SK-N-SH (cell line): ENCODE results near the gene SLC12A7. TPM values are rescaled to one million over a fixed set of nuclear protein-coding genes. Genes with fewer than 3 reads are reported as not detected.

Experiments
- CTCF ChIA-PET: fragments of 300-600, 350-600 bp; formaldehyde crosslinking; extraction: SDS; loops from one replicate; lab custom pipeline; 2021; lab: Yijun Ruan, JAX
- POLR2A ChIA-PET: fragments of 350-600 bp; sonication (Branson Sonifier 250); formaldehyde crosslinking; extraction: SDS; loops from one replicate; lab custom pipeline; 2020; ENCODE audit warnings: antibody characterized with exemption, inconsistent platforms; lab: Yijun Ruan, JAX
- DNase-seq: peaks from one replicate; pipeline ENCODE4 v3.0.0; 2012
- H2AFZ ChIP-seq: fragments of 200-600 bp; sonication (generic); 2 replicates; pipeline ENCODE4 v1.8.1; 2016; ENCODE audit warnings: antibody characterized with exemption, mild to moderate bottlenecking, low read depth
- H3F3A ChIP-seq: fragments of 200-600 bp; sonication (generic); replicated peaks from 2 replicates; pipeline ENCODE3; 2016; ENCODE audit warnings: antibody characterized with exemption, mild to moderate bottlenecking; ENCODE audit not compliant: insufficient read depth
- H3K27ac ChIP-seq, 2 experiments: fragments of 200-500 bp in 1 of 2; fragments of 200-600 bp in 1 of 2; sonication (Bioruptor generic) in 1 of 2; sonication (generic), shearing (Covaris generic) in 1 of 2; 2 replicates each; pipeline versions ENCODE4 v1.5.1 to v1.6.1; 2014 to 2016; ENCODE audit warnings: low read depth in 2 of 2, inconsistent platforms in 1 of 2, low read length in 1 of 2, mild to moderate bottlenecking in 1 of 2, mixed read lengths in 1 of 2
- H3K27me3 ChIP-seq: fragments of 200-600 bp; sonication (generic), shearing (Covaris generic); 2 replicates; pipeline ENCODE4 v1.6.1; 2016; ENCODE audit warnings: mixed run types; ENCODE audit not compliant: insufficient read depth
- H3K36me3 ChIP-seq, 2 experiments: fragments of 200-500 bp in 1 of 2; fragments of 200-600 bp in 1 of 2; sonication (Bioruptor generic) in 1 of 2; sonication (generic) in 1 of 2; replicated peaks in 1 of 2; 2 replicates each; pipeline versions ENCODE3 to v1.5.1; 2014 to 2016; ENCODE audit warnings: low read length in 1 of 2, mild to moderate bottlenecking in 1 of 2; ENCODE audit not compliant: insufficient read depth in 2 of 2, control insufficient read depth in 1 of 2
- H3K4me1 ChIP-seq, 2 experiments: fragments of 200-500 bp in 1 of 2; fragments of 200-600 bp in 1 of 2; sonication (Bioruptor generic) in 1 of 2; sonication (generic), shearing (Covaris generic) in 1 of 2; 2 replicates each; pipeline versions ENCODE4 v1.5.1 to v1.6.1; 2014 to 2016; ENCODE audit warnings: low read depth in 1 of 2, low read length in 1 of 2, mixed run types in 1 of 2; ENCODE audit not compliant: insufficient read depth in 2 of 2, control insufficient read depth in 1 of 2
- H3K4me2 ChIP-seq: fragments of 200-600 bp; sonication (generic), shearing (Covaris generic); 2 replicates; pipeline ENCODE4 v1.6.1; 2017; ENCODE audit warnings: mixed run types
- H3K4me3 ChIP-seq, 2 experiments: fragments of 200-500 bp in 1 of 2; fragments of 200-600 bp in 1 of 2; sonication (Bioruptor generic) in 1 of 2; sonication (generic), shearing (Covaris generic) in 1 of 2; 2 replicates each; pipeline versions ENCODE4 v1.5.1 to v1.8.1; 2014 to 2016; ENCODE audit warnings: low read depth in 2 of 2, inconsistent platforms in 1 of 2, low read length in 1 of 2, mild to moderate bottlenecking in 1 of 2, mixed read lengths in 1 of 2, moderate library complexity in 1 of 2
- H3K79me2 ChIP-seq: fragments of 200-600 bp; sonication (generic); 2 replicates; pipeline ENCODE4 v1.8.1; 2017; ENCODE audit warnings: mild to moderate bottlenecking; ENCODE audit not compliant: insufficient read depth
- H3K9ac ChIP-seq: fragments of 200-600 bp; sonication (generic); 2 replicates; pipeline ENCODE4 v1.6.1; 2017; ENCODE audit warnings: mixed run types
- H3K9me2 ChIP-seq: fragments of 200-600 bp; sonication (generic); 2 replicates; pipeline ENCODE4 v1.6.1; 2017; ENCODE audit warnings: mixed run types
- H3K9me3 ChIP-seq: fragments of 200-600 bp; sonication (generic); 2 replicates; pipeline ENCODE4 v1.6.1; 2017; ENCODE audit warnings: mixed run types, mild to moderate bottlenecking, moderate library complexity
- H4K20me1 ChIP-seq: fragments of 200-600 bp; sonication (generic); 2 replicates; pipeline ENCODE4 v1.6.1; 2017; ENCODE audit warnings: mild to moderate bottlenecking, mixed run types; ENCODE audit not compliant: insufficient read depth
- ELF1 ChIP-seq: IDR thresholded peaks from 2 replicates; pipeline ENCODE4 v1.4.0; 2012
- FOXM1 ChIP-seq: IDR thresholded peaks from 2 replicates; pipeline ENCODE4 v1.4.0; 2012; ENCODE audit warnings: low read depth, mild to moderate bottlenecking
- MXI1 ChIP-seq: IDR thresholded peaks from 2 replicates; pipeline ENCODE4 v1.6.1; 2012; ENCODE audit warnings: mild to moderate bottlenecking, low read depth, low read length, improper control_type of control experiment
- NRF1 ChIP-seq: IDR thresholded peaks from 2 replicates; pipeline ENCODE4 v1.6.1; 2012; ENCODE audit warnings: low read depth, mild to moderate bottlenecking, low read length
- RXRA ChIP-seq: IDR thresholded peaks from 2 replicates; pipeline ENCODE4 v1.4.0; 2012; ENCODE audit warnings: low read depth, mild to moderate bottlenecking, borderline replicate concordance
- SIN3A ChIP-seq: IDR thresholded peaks from 2 replicates; pipeline ENCODE4 v1.6.1; 2012; ENCODE audit warnings: low read depth, mild to moderate bottlenecking, low read length, moderate library complexity, borderline replicate concordance
- WGBS: methylation state at CpG from one replicate; pipeline ENCODE4 v1.1.6; 2017; ENCODE audit warnings: low lambda C conversion rate; 5-methylcytosine and 5-hydroxymethylcytosine counted together
- polyA plus RNA-seq, 3 experiments: library from polyadenylated mRNA; depleted of rRNA; stranded (reverse); fragments of >200 nt; gene quantifications; 2 replicates each; pipeline ENCODE4 v1.2.3, GENCODE V29; 2012
- TF ChIP-seq, protein P1 (sequence below): IDR thresholded peaks from 2 replicates; pipeline ENCODE4 v1.6.1; 2012; ENCODE audit warnings: mild to moderate bottlenecking, low read depth, low read length, moderate library complexity
- TF ChIP-seq, protein P2 (sequence below): IDR thresholded peaks from 2 replicates; pipeline ENCODE4; 2012
- TF ChIP-seq, protein P3 (sequence below): fragments of 200-600 bp; sonication (generic); IDR thresholded peaks from 2 replicates; pipeline ENCODE4 v1.6.1; 2017; ENCODE audit warnings: antibody characterized with exemption, mild to moderate bottlenecking, moderate library complexity

The SLC12A7 gene
- polyA plus RNA-seq, 1 of the 3 experiments (the other 2 are of a cell fraction) = 2.6 TPM

DNA sequence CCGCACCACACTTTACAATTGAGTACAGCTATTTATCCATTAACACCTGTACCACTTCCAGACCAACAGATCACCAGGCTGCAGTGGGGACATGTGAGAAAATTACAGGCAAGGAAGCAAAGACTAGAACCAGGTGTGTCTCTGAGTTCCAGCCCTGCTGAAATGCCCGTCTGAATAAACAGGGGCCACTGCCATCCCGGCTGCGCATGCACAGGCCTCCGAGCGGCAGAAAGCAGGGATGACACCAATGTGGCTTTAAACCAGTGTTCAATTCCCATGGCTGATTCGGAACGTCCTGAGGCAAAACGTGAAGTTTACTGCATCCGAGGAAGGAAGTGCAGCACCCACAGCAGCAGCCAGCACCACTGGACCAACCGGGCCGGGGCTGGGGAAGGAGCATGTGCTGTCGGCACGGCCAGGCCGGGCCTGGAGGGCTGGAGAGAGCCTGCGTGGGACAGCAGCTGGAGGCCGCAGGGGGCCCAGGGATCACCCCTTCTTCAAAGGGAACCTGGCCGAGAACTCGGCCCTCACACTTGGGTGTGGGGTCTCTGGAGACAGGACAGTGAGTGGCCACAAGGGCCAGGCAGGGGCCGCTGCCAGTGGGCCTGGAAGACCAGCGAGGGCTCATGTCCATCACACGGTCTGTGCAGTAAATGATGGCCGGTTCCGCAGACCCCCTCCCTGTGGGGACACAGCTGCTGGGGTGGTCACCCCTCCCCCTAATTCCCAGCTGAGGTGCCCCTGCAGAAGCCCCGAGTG lies 33.0 kb upstream of the SLC12A7 start (continued):
- TF ChIP-seq, protein P1, sequence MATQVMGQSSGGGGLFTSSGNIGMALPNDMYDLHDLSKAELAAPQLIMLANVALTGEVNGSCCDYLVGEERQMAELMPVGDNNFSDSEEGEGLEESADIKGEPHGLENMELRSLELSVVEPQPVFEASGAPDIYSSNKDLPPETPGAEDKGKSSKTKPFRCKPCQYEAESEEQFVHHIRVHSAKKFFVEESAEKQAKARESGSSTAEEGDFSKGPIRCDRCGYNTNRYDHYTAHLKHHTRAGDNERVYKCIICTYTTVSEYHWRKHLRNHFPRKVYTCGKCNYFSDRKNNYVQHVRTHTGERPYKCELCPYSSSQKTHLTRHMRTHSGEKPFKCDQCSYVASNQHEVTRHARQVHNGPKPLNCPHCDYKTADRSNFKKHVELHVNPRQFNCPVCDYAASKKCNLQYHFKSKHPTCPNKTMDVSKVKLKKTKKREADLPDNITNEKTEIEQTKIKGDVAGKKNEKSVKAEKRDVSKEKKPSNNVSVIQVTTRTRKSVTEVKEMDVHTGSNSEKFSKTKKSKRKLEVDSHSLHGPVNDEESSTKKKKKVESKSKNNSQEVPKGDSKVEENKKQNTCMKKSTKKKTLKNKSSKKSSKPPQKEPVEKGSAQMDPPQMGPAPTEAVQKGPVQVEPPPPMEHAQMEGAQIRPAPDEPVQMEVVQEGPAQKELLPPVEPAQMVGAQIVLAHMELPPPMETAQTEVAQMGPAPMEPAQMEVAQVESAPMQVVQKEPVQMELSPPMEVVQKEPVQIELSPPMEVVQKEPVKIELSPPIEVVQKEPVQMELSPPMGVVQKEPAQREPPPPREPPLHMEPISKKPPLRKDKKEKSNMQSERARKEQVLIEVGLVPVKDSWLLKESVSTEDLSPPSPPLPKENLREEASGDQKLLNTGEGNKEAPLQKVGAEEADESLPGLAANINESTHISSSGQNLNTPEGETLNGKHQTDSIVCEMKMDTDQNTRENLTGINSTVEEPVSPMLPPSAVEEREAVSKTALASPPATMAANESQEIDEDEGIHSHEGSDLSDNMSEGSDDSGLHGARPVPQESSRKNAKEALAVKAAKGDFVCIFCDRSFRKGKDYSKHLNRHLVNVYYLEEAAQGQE = no peak

DNA sequence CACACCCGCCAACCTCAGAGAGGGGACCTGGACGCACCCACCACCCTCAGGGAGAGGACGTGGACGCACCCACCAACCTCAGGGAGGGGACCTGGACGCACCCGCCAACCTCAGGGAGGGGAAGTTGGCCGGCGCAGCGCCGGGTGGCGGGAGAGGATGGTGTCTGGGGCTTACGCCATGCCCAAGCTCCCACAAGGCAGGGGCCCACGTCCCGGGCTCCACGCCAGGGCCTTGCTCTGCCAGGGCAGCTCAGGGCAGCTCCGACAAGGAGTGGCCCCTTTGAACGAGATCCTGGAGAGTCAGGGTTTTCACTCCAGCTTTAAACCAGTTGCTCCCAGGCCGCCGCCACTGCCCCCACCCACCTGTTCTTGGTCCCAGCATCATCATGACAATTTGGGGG lies 32.2 kb upstream of the SLC12A7 start:
- CTCF ChIA-PET = interaction anchor here (1.1 to 7.1 kb wide), 3 partner anchors 24 to 221 kb away, joined by 6 to 49 read pairs (median 6); no protein-coding TSS in a partner anchor
- no peaks in the 10 kb centered on the region for H4K20me1 ChIP-seq
- WGBS = 68% methylated on average over 5 of the region's 19 CpGs

More for the DNA sequence above, 32.2 kb upstream of the SLC12A7 start:
- Histone ChIP-seq H3K4me3 (no peak overlapping the region), H3K27me3 (no peaks in the 10 kb centered on the region; the same call in 1 of the 2 replicates), H3K9me3 (no peaks in the 10 kb centered on the region), H3K9me2 (no peaks in the 10 kb centered on the region), H3K4me2 (no peak overlapping the region), H3K79me2 (no peaks in the 10 kb centered on the region), H3K4me1 (no peaks in the 10 kb centered on the region), H3K36me3 (no peaks in the 10 kb centered on the region), H3K27ac (no peak overlapping the region), H2AFZ (no peak overlapping the region), H3F3A (no peaks in the 10 kb centered on the region), H3K9ac (no peak overlapping the region)
- no peak for TF ChIP-seq RXRA
- no peak for TF ChIP-seq MXI1
- no peak for TF ChIP-seq FOXM1
- no peak for TF ChIP-seq ELF1
- no peak for TF ChIP-seq SIN3A
- TF ChIP-seq, protein P2, sequence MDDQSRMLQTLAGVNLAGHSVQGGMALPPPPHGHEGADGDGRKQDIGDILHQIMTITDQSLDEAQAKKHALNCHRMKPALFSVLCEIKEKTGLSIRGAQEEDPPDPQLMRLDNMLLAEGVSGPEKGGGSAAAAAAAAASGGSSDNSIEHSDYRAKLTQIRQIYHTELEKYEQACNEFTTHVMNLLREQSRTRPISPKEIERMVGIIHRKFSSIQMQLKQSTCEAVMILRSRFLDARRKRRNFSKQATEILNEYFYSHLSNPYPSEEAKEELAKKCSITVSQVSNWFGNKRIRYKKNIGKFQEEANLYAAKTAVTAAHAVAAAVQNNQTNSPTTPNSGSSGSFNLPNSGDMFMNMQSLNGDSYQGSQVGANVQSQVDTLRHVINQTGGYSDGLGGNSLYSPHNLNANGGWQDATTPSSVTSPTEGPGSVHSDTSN = no peak
- no peak for TF ChIP-seq NRF1
- TF ChIP-seq, protein P3, sequence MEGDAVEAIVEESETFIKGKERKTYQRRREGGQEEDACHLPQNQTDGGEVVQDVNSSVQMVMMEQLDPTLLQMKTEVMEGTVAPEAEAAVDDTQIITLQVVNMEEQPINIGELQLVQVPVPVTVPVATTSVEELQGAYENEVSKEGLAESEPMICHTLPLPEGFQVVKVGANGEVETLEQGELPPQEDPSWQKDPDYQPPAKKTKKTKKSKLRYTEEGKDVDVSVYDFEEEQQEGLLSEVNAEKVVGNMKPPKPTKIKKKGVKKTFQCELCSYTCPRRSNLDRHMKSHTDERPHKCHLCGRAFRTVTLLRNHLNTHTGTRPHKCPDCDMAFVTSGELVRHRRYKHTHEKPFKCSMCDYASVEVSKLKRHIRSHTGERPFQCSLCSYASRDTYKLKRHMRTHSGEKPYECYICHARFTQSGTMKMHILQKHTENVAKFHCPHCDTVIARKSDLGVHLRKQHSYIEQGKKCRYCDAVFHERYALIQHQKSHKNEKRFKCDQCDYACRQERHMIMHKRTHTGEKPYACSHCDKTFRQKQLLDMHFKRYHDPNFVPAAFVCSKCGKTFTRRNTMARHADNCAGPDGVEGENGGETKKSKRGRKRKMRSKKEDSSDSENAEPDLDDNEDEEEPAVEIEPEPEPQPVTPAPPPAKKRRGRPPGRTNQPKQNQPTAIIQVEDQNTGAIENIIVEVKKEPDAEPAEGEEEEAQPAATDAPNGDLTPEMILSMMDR = no peak
- POLR2A ChIA-PET = no interaction called here
- no peak for DNase-seq
